HG03025 (cell line): ENCODE results near the gene GBX2.

Experiments used
- ATAC-seq: cut with Tn5 transposase; IDR thresholded peaks from one replicate; pipeline ENCODE4 v1.9.1; 2021; ENCODE audit warnings: mild to moderate bottlenecking, moderate library complexity; ENCODE audit not compliant: unreplicated experiment, low FRiP score

Gene GBX2

DNA sequence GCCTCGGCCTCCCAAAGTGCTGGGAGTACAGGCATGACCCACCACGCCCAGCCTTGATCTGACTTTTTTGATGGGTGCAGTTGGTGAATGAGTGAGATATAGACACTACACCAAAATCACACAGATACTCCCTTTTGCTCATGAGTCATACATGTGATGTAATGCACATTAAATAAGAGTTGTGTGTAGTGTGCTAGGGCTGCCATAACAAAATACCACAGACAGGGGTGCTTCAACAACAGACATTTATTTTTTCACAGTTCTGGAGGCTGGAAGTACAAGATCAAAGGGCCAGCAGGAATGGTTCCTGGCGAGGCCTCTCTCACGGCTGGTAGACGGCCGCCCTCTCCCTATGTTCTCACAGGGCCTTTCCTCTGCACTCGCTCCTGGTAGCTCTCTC is 46.6 kb downstream of the GBX2 start:
- ATAC-seq, result no peak

DNA sequence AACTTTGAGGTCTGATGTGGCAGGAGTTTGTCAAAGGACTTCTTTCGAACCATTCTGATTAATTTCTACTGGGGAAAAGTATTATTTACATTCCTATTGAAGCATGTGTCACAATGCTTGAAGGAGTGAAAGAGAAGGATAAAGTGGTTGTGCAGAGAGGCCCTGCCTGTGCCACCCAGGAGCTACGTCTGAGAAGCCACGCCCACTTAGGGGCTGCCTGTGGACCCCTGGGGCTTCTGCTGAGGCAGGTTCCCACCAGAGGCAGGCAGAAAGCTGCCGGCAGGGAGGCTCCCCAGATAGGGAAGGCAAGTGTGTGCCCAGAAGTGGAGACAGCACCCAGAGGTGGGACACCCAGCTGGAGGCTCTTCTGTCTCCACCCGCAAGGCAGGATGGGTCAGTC is 47.4 kb downstream of the GBX2 start:
- no peak for ATAC-seq

GRCh38 chr2:236120141-236120601 is 48.0 kb downstream of the GBX2 start:
- ATAC-seq, result no peak

- ATAC-seq, result no peak
Measured at GRCh38 chr2:236119476-236119875, 48.7 kb downstream of the GBX2 start.

GRCh38 chr2:236119003-236119402 is 49.2 kb downstream of the GBX2 start:
- ATAC-seq, result no peak

GRCh38 chr2:236117861-236118269 is 50.3 kb downstream of the GBX2 start:
- no peak for ATAC-seq

GRCh38 chr2:236117401-236117800 is 50.8 kb downstream of the GBX2 start:
- no peak for ATAC-seq
